NB4 (cell line): ENCODE measurements around the gene TLR5.
A peak's percentile ranks its signal among the peaks of the same experiment; 100 is the strongest.

Source experiments
- DNase-seq: peaks from one replicate; pipeline ENCODE4 v3.0.0; 2010; ENCODE audit warnings: low read depth
- H3K4me3 ChIP-seq: one replicate; pipeline ENCODE4 v1.5.1; 2011; ENCODE audit warnings: mild to moderate bottlenecking, low read depth, low read length, moderate library complexity
- CTCF ChIP-seq: IDR thresholded peaks from one replicate; pipeline ENCODE4 v1.5.1; 2012; ENCODE audit warnings: low read depth, low read length
- MAX ChIP-seq: IDR thresholded peaks from 2 replicates; pipeline ENCODE4 v1.6.1; 2011; ENCODE audit warnings: low read depth, low read length
- MYC ChIP-seq: IDR thresholded peaks from 2 replicates; pipeline ENCODE4 v1.6.1; 2011; ENCODE audit warnings: low read depth, low read length
- POLR2A ChIP-seq: IDR thresholded peaks from 2 replicates; pipeline ENCODE4 v1.6.1; 2011; ENCODE audit warnings: mild to moderate bottlenecking; ENCODE audit not compliant: insufficient read length; ENCODE audit errors: extremely low read depth

Gene TLR5

GRCh38 chr1:223082914-223083313 lies 60.1 kb downstream of the TLR5 start:
- TF ChIP-seq MYC (no peak), CTCF (no peak), MAX (no peak), POLR2A (no peak)
- DNase-seq: no peak
- no peak overlapping the region for H3K4me3 ChIP-seq

- TF ChIP-seq CTCF: peak; percentile 71
- TF ChIP-seq MYC: no peak
- H3K4me3 ChIP-seq: peak overlapping the region; percentile 34
- peak; percentile 81 for DNase-seq
These were observed 61.7 kb downstream of the TLR5 start for GRCh38 chr1:223081181-223081994.

- TF ChIP-seq POLR2A (no peak), CTCF (no peak), MAX (no peak), MYC (no peak)
- DNase-seq: no peak
- H3K4me3 ChIP-seq: no peak overlapping the region
These were observed 63.5 kb downstream of the TLR5 start for GRCh38 chr1:223079498-223079897.

GRCh38 chr1:223077247-223077833 lies 65.7 kb downstream of the TLR5 start:
- DNase-seq: no peak
- H3K4me3 ChIP-seq: no peak overlapping the region
- TF ChIP-seq POLR2A (no peak), CTCF (no peak), MAX (no peak), MYC (no peak)

- no peak for TF ChIP-seq MAX
- TF ChIP-seq MYC: no peak
- no peak for TF ChIP-seq POLR2A
- TF ChIP-seq CTCF: no peak
These were observed 66.7 kb downstream of the TLR5 start for GRCh38 chr1:223076362-223076761.

More at GRCh38 chr1:223076362-223076761, 66.7 kb downstream of the TLR5 start:
- no peak for DNase-seq
- H3K4me3 ChIP-seq: no peak overlapping the region
